Endothelial cell of umbilical vein (primary cell): ENCODE measurements around the gene ESRRB.

ENCODE experiments used
- EZH2 ChIP-seq: IDR thresholded peaks from 2 replicates; pipeline ENCODE4 v1.6.1; 2012; ENCODE audit warnings: borderline replicate concordance, low read depth, mild to moderate bottlenecking, moderate library complexity, low read length, inconsistent platforms; ENCODE audit not compliant: severe bottlenecking
- FOS ChIP-seq: IDR thresholded peaks from 2 replicates; pipeline ENCODE4 v1.6.1; 2011; ENCODE audit warnings: mild to moderate bottlenecking, low read length, moderate library complexity, borderline replicate concordance; ENCODE audit not compliant: insufficient read depth
- GATA2 ChIP-seq: IDR thresholded peaks from 2 replicates; pipeline ENCODE4 v1.7.0; 2011; ENCODE audit warnings: low read depth, mild to moderate bottlenecking, moderate library complexity, mixed read lengths, low read length; ENCODE audit not compliant: insufficient read length, insufficient read depth
- JUN ChIP-seq: IDR thresholded peaks from 2 replicates; pipeline ENCODE4 v1.6.1; 2011; ENCODE audit warnings: borderline replicate concordance, low read depth; ENCODE audit not compliant: insufficient read length, insufficient read depth
- MYC ChIP-seq: IDR thresholded peaks from one replicate; pipeline ENCODE4 v1.6.1; 2011; ENCODE audit warnings: mild to moderate bottlenecking, low read depth, low read length
- POLR2A ChIP-seq: IDR thresholded peaks from 2 replicates; pipeline ENCODE4 v1.6.1; 2012; ENCODE audit warnings: low read depth, mild to moderate bottlenecking, control low read depth, low read length
- POLR2AphosphoS5 ChIP-seq: IDR thresholded peaks from 2 replicates; pipeline ENCODE4 v1.6.1; 2012; ENCODE audit warnings: low read depth, mild to moderate bottlenecking, control low read depth, low read length, moderate library complexity; ENCODE audit not compliant: insufficient read depth
- TF ChIP-seq, protein P1 (sequence below): IDR thresholded peaks from 2 replicates; pipeline ENCODE4 v1.6.1; 2011; ENCODE audit not compliant: insufficient read depth, insufficient read length
- TF ChIP-seq, protein P2 (sequence below), 2 donors: IDR thresholded peaks; 1 replicate in 1 of 2; 2 replicates in 1 of 2; pipeline ENCODE4 v1.5.1; 2011; ENCODE audit warnings: low read length in 2 of 2, mild to moderate bottlenecking in 2 of 2, moderate library complexity in 2 of 2, control low read depth in 1 of 2, inconsistent platforms in 1 of 2, low read depth in 1 of 2; ENCODE audit not compliant: insufficient read depth in 1 of 2; ENCODE audit errors: extremely low read depth in 1 of 2

DNA sequence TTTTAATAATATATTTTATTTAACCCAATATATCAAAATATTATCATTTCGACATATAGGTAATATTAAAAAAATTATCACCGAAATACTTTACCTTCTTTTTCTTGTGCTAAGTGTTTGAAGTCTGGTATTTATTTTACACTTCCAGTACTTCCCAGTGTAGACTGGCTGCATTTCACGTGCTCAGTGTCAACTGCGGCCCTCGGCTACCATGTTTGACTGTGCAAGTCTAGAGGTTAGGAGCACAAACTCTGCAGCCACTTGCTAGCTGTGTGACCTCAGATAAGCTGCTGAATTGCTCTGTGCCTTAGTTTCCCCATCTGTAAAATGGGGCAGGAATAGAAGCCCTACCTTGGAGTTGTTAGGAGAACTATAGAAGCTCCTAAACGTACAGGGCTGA, 42.3 kb upstream of the ESRRB start:
- TF ChIP-seq POLR2A: no peak
- TF ChIP-seq, protein P1, sequence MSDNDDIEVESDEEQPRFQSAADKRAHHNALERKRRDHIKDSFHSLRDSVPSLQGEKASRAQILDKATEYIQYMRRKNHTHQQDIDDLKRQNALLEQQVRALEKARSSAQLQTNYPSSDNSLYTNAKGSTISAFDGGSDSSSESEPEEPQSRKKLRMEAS: no peak
- TF ChIP-seq, protein P2, sequence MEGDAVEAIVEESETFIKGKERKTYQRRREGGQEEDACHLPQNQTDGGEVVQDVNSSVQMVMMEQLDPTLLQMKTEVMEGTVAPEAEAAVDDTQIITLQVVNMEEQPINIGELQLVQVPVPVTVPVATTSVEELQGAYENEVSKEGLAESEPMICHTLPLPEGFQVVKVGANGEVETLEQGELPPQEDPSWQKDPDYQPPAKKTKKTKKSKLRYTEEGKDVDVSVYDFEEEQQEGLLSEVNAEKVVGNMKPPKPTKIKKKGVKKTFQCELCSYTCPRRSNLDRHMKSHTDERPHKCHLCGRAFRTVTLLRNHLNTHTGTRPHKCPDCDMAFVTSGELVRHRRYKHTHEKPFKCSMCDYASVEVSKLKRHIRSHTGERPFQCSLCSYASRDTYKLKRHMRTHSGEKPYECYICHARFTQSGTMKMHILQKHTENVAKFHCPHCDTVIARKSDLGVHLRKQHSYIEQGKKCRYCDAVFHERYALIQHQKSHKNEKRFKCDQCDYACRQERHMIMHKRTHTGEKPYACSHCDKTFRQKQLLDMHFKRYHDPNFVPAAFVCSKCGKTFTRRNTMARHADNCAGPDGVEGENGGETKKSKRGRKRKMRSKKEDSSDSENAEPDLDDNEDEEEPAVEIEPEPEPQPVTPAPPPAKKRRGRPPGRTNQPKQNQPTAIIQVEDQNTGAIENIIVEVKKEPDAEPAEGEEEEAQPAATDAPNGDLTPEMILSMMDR (IDR thresholded peaks at IDR 0.05; ENCODE audit: extremely low read depth in 1 of 2, insufficient read depth in 1 of 2, low read depth in 1 of 2, low read length in 2 of 2): no peak
- TF ChIP-seq MYC: no peak
- no peak for TF ChIP-seq EZH2
- no peak for TF ChIP-seq JUN
- no peak for TF ChIP-seq POLR2AphosphoS5
- TF ChIP-seq FOS: no peak
- no peak for TF ChIP-seq GATA2
